Glutamatergic neuron (in vitro differentiated cells): ENCODE measurements around the gene RETREG2. TPM values are rescaled to one million over a fixed set of nuclear protein-coding genes. Genes with fewer than 3 reads are reported as not detected.

ENCODE experiments used
- DNase-seq: peaks from one replicate; pipeline ENCODE4 v3.0.0; 2022
- H3K27ac Mint-ChIP-seq: one replicate; pipeline ENCODE4 v1.8.0; 2020; ENCODE audit warnings: mild to moderate bottlenecking, mixed read lengths, inconsistent platforms; ENCODE audit not compliant: unreplicated experiment
- H3K27me3 Mint-ChIP-seq: one replicate; pipeline ENCODE4 v1.8.0; 2020; ENCODE audit warnings: mild to moderate bottlenecking, moderate library complexity, mixed read lengths, inconsistent platforms; ENCODE audit not compliant: unreplicated experiment
- H3K36me3 Mint-ChIP-seq: one replicate; pipeline ENCODE4 v1.8.0; 2020; ENCODE audit warnings: mild to moderate bottlenecking, mixed read lengths, inconsistent platforms; ENCODE audit not compliant: unreplicated experiment
- H3K4me1 Mint-ChIP-seq: one replicate; pipeline ENCODE4 v1.8.0; 2020; ENCODE audit warnings: mild to moderate bottlenecking, low read depth, mixed read lengths, inconsistent platforms; ENCODE audit not compliant: unreplicated experiment
- H3K4me3 Mint-ChIP-seq: one replicate; pipeline ENCODE4 v1.8.0; 2020; ENCODE audit warnings: mild to moderate bottlenecking, mixed read lengths, inconsistent platforms; ENCODE audit not compliant: unreplicated experiment
- H3K9me3 Mint-ChIP-seq: one replicate; pipeline ENCODE4 v1.8.0; 2020; ENCODE audit warnings: mild to moderate bottlenecking, moderate library complexity, mixed read lengths, inconsistent platforms; ENCODE audit not compliant: unreplicated experiment
- total RNA-seq: library from RNA; stranded (reverse); fragmentation: NEBNext Ultra II Directional; extraction: Animal tissue kit (Norgen Biotek cat#: 25700); gene quantifications from one replicate; pipeline ENCODE4 v1.2.1, GENCODE V29; 2021; ENCODE audit not compliant: unreplicated experiment
- TF ChIP-seq, protein P1 (sequence below): fragments of 200-600 bp; sonication (generic); IDR thresholded peaks from one replicate; pipeline ENCODE4 v1.5.0; 2021; ENCODE audit not compliant: partially characterized antibody, unreplicated experiment

Gene RETREG2
- total RNA-seq, 1 donor from 2014 or later, result 167 TPM

- Mint-ChIP-seq H3K27ac (no peak overlapping the region), H3K9me3 (peaks cover 3% of the 10 kb centered on the region), H3K36me3 (no peaks in the 10 kb centered on the region), H3K4me3 (no peak overlapping the region), H3K27me3 (peaks cover 5% of the 10 kb centered on the region), H3K4me1 (peaks cover 8% of the 10 kb centered on the region)
- no peak for DNase-seq
- TF ChIP-seq, protein P1, sequence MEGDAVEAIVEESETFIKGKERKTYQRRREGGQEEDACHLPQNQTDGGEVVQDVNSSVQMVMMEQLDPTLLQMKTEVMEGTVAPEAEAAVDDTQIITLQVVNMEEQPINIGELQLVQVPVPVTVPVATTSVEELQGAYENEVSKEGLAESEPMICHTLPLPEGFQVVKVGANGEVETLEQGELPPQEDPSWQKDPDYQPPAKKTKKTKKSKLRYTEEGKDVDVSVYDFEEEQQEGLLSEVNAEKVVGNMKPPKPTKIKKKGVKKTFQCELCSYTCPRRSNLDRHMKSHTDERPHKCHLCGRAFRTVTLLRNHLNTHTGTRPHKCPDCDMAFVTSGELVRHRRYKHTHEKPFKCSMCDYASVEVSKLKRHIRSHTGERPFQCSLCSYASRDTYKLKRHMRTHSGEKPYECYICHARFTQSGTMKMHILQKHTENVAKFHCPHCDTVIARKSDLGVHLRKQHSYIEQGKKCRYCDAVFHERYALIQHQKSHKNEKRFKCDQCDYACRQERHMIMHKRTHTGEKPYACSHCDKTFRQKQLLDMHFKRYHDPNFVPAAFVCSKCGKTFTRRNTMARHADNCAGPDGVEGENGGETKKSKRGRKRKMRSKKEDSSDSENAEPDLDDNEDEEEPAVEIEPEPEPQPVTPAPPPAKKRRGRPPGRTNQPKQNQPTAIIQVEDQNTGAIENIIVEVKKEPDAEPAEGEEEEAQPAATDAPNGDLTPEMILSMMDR, result peak; percentile 87
These were observed 22.9 kb upstream of the RETREG2 start for GRCh38 chr2:219155054-219155644.

- peaks cover 5% of the 10 kb centered on the region for H3K9me3 Mint-ChIP-seq
- H3K4me1 Mint-ChIP-seq, result peaks cover 8% of the 10 kb centered on the region
- H3K27me3 Mint-ChIP-seq, result peaks cover 9% of the 10 kb centered on the region
- no peaks in the 10 kb centered on the region for H3K36me3 Mint-ChIP-seq
- no peak overlapping the region for H3K4me3 Mint-ChIP-seq
- TF ChIP-seq, protein P1, result no peak
- no peak for DNase-seq
- no peak overlapping the region for H3K27ac Mint-ChIP-seq
These were observed 20.7 kb upstream of the RETREG2 start for GRCh38 chr2:219157396-219157795.

DNA sequence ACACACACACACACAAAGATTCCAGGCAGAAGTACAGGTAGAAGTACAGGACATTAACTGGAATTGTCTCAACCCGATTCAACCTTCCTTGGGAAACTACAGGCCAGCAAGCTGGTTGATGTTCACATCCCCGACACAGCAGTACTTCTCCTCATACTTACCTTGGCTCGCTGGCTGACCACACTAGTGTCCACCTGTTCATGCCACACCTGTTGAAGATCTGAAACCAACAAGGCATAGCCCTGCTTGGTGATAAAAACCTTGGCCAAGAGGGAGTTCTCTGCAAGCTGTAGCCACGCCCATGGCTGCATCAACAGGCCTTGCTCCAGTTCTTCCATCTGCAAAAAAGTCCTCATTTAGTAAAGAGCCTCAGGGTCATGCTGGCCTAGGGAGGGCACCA is 20.1 kb upstream of the RETREG2 start:
- no peak overlapping the region for H3K4me3 Mint-ChIP-seq
- no peaks in the 10 kb centered on the region for H3K36me3 Mint-ChIP-seq
- H3K27me3 Mint-ChIP-seq, result peaks cover 9% of the 10 kb centered on the region
- H3K9me3 Mint-ChIP-seq, result peaks cover 5% of the 10 kb centered on the region
- no peak overlapping the region for H3K27ac Mint-ChIP-seq
- TF ChIP-seq, protein P1, result no peak
- DNase-seq, result no peak
- peaks cover 8% of the 10 kb centered on the region for H3K4me1 Mint-ChIP-seq

GRCh38 chr2:219158586-219158985 is 19.5 kb upstream of the RETREG2 start:
- Mint-ChIP-seq H3K4me1 (peaks cover 8% of the 10 kb centered on the region), H3K36me3 (no peaks in the 10 kb centered on the region), H3K4me3 (peak overlapping the region; percentile 48), H3K27ac (no peak overlapping the region), H3K27me3 (peaks cover 9% of the 10 kb centered on the region), H3K9me3 (peaks cover 5% of the 10 kb centered on the region)
- TF ChIP-seq, protein P1, result no peak
- no peak for DNase-seq

GRCh38 chr2:219159771-219160185 is 18.3 kb upstream of the RETREG2 start:
- H3K36me3 Mint-ChIP-seq, result no peaks in the 10 kb centered on the region
- H3K4me1 Mint-ChIP-seq, result peaks cover 8% of the 10 kb centered on the region
- peaks cover 5% of the 10 kb centered on the region for H3K9me3 Mint-ChIP-seq
- peak overlapping the region; percentile 90 for H3K4me3 Mint-ChIP-seq
- no peak for DNase-seq
- H3K27ac Mint-ChIP-seq, result peak overlapping the region; percentile 94
- H3K27me3 Mint-ChIP-seq, result peaks cover 9% of the 10 kb centered on the region
- TF ChIP-seq, protein P1, result no peak
